T-cell (primary cell): ENCODE data around the gene EXOC3L4. TPM values are rescaled to one million over a fixed set of nuclear protein-coding genes. Genes with fewer than 3 reads are reported as not detected.

Source experiments
- ATAC-seq, 4 experiments: fragments of 200-7000 bp in 3 of 4; fragments of 150-1000 bp in 1 of 4; cut with Tn5 transposase; replicated peaks in 1 of 4; 1 replicate in 3 of 4; 2 replicates in 1 of 4; pipeline ENCODE4 v1.10.0; 2021; ENCODE audit warnings: moderate library complexity in 3 of 4, mild to moderate bottlenecking in 2 of 4, moderate number of reproducible peaks in 1 of 4
- CTCF ChIA-PET, 2 donors: fragments of 300-600 bp; sonication (Branson Sonifier 250); formaldehyde crosslinking; loops; one replicate each; lab custom pipeline; 2022; ENCODE audit warnings: antibody characterized with exemption in 2 of 2; lab: Charles Lee
- POLR2A ChIA-PET, 2 donors: fragments of 300-600 bp; sonication (Branson Sonifier 250); formaldehyde crosslinking; loops; one replicate each; lab custom pipeline; 2022; ENCODE audit warnings: antibody characterized with exemption in 2 of 2; lab: Charles Lee
- DNase-seq, 35 experiments: peaks; one replicate each; pipeline versions ENCODE4 v3.0.0 to v3.0.0-alpha.2; 2013 to 2023
- H3K27ac ChIP-seq: one replicate; pipeline ENCODE4 v1.5.1; 2013; ENCODE audit warnings: low read length
- H3K27me3 ChIP-seq, 2 experiments: replicated peaks in 1 of 2; 1 replicate in 1 of 2; 2 replicates in 1 of 2; pipeline versions ENCODE4 v1.6.1 to v1.7.0; 2013; ENCODE audit warnings: low read length in 1 of 2, mixed read lengths in 1 of 2; ENCODE audit not compliant: control insufficient read depth in 2 of 2, insufficient read depth in 2 of 2; ENCODE audit errors: extremely low read depth in 1 of 2
- H3K36me3 ChIP-seq, 2 donors: 1 replicate in 1 of 2; 2 replicates in 1 of 2; pipeline versions ENCODE4 v1.6.1 to v1.7.0; 2013; ENCODE audit warnings: low read length in 1 of 2; ENCODE audit not compliant: control insufficient read depth in 2 of 2, insufficient read depth in 1 of 2; ENCODE audit errors: extremely low read depth in 1 of 2
- H3K4me1 ChIP-seq, 2 experiments: 1 replicate in 1 of 2; 2 replicates in 1 of 2; pipeline versions ENCODE4 v1.6.1 to v1.7.0; 2013; ENCODE audit warnings: low read length in 2 of 2, mixed read lengths in 1 of 2; ENCODE audit not compliant: insufficient read depth in 2 of 2, control insufficient read depth in 1 of 2; ENCODE audit errors: extremely low read depth in 1 of 2
- H3K4me3 ChIP-seq, 2 donors: 1 replicate in 1 of 2; 2 replicates in 1 of 2; pipeline versions ENCODE4 v1.5.1 to v1.7.0; 2013; ENCODE audit warnings: mild to moderate bottlenecking in 2 of 2, low read length in 1 of 2, moderate library complexity in 1 of 2; ENCODE audit not compliant: control insufficient read depth in 1 of 2; ENCODE audit errors: extremely low read depth in 1 of 2
- H3K9me3 ChIP-seq: 2 replicates; pipeline ENCODE4 v1.7.0; 2013
- H3K27ac Mint-ChIP-seq, 2 donors: one replicate each; pipeline ENCODE4 v1.8.0; 2020 to 2021; ENCODE audit warnings: mild to moderate bottlenecking in 2 of 2, mixed read lengths in 2 of 2
- H3K27me3 Mint-ChIP-seq, 2 donors: one replicate each; pipeline ENCODE4 v1.8.0; 2021 to 2022; ENCODE audit warnings: mixed read lengths in 2 of 2
- H3K36me3 Mint-ChIP-seq: one replicate; pipeline ENCODE4 v1.8.0; 2021; ENCODE audit warnings: mixed read lengths
- H3K4me1 Mint-ChIP-seq, 3 donors: one replicate each; pipeline ENCODE4 v1.8.0; 2020 to 2022; ENCODE audit warnings: mixed read lengths in 3 of 3, mild to moderate bottlenecking in 1 of 3
- H3K4me3 Mint-ChIP-seq, 3 donors: one replicate each; pipeline ENCODE4 v1.8.0; 2020 to 2022; ENCODE audit warnings: mild to moderate bottlenecking in 3 of 3, mixed read lengths in 3 of 3, moderate library complexity in 3 of 3
- H3K9me3 Mint-ChIP-seq, 3 donors: one replicate each; pipeline ENCODE4 v1.8.0; 2020 to 2022; ENCODE audit warnings: mixed read lengths in 3 of 3
- WGBS: methylation state at CpG from one replicate; pipeline ENCODE4 v1.1.5; 2013; ENCODE audit warnings: missing lambda C conversion rate; ENCODE audit not compliant: insufficient coverage; 5-methylcytosine and 5-hydroxymethylcytosine counted together
- total RNA-seq, 35 experiments: library from RNA in 6 of 35; stranded (reverse) in 6 of 35; fragments of 120-200 nt in 1 of 35; gene quantifications; one replicate each; pipeline versions ENCODE4 v1.2.1 to v1.2.4 and lab custom pipeline; 2013 to 2026

The EXOC3L4 gene
- total RNA-seq, 5 donors from 2014 or later (not counting 1 experiment from before 2014, with no cell fraction given): 0.25 TPM; not detected in 4

DNA sequence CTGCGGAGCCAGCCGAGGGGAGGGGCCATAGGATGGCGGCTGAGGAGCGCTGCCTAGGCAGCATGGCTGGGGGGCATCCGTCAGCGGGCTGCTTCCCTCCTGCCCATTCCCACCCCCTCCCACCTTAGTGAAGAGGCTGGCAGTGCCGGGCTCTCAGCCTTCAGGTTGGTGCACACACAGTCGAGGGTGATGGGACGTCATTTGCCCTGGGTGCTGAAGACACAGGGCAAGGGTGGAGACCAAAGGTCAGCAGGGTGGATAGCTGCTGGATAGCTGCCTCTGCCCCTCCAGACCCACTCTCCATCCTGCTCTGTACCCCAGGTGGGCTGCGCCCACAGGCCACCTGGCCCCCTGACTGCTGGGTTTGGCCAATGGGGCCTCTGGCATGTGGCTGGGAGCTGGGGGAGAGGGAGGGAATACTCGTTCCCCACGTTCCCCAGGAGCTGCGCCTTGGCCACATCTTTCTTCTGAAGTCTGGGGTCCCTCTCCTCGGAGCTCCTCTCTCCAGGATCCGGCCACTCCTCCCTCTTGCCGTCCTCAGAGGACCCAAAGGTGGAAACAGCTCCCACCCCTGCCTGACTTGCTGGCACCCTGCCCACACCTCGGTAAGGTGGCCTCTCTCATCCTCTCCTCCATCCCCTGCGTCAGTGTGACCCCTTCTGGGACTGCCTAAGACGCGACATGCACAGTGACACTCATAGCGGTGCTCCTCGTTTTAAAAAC, 26.0 kb upstream of the EXOC3L4 start:
- POLR2A ChIA-PET: interaction anchor here in 1 of 2 donors (0.7 kb wide), 1 partner anchor 266 kb away, joined by 3 read pairs; the partner anchor contains the start of gene EIF5
- no peaks in the 10 kb centered on the region for H3K9me3 ChIP-seq
- H3K9me3 Mint-ChIP-seq: no peaks in the 10 kb centered on the region
- no peaks in the 10 kb centered on the region for H3K4me1 ChIP-seq
- no peaks in the 10 kb centered on the region for H3K36me3 Mint-ChIP-seq
- H3K4me1 Mint-ChIP-seq: no peaks in the 10 kb centered on the region
- no peak overlapping the region for H3K27ac ChIP-seq
- no peak overlapping the region for H3K27ac Mint-ChIP-seq
- H3K4me3 ChIP-seq: no peak overlapping the region
- peaks cover 4 to 17% of the 10 kb centered on the region in 2 donors for H3K27me3 Mint-ChIP-seq
- ATAC-seq (no peak), DNase-seq (no peak)
- WGBS: 75% methylated on average over 13 of the region's 22 CpGs
- CTCF ChIA-PET: no interaction called here
- H3K4me3 Mint-ChIP-seq: no peak overlapping the region
- H3K27me3 ChIP-seq: peaks cover 0 to 51% of the 10 kb centered on the region in 2 experiments
- H3K36me3 ChIP-seq: no peaks in the 10 kb centered on the region

DNA sequence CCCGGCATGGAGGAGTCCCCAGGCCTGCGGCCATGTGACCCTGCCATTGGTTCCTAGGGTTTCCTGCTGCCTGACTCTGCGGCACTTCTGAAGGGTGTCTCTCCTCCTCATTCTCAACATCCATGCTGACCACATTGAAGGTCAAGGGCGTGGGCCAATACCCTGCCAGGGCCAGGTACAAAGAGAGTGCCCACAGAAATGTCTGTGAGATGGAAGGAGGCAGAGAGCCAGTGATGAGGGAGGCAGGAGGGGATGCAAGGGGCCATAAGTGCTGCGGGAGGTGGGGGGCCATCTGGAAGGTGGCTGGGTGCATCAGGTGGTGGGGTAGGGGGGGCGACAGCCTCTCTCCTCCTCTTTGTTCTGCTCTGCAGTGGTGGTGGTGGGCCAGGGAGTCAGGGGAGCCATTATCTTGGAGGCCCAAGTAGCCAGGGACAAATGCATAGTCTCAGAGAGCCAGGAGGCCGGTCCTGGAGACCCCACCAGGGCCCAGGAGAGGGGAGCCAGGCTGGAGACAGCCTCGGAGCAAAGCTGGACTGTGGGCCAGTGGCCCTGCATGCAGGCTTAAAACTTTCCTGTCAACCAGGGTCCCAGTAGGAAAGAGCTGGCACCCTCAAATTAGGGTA, 24.2 kb upstream of the EXOC3L4 start:
- Histone ChIP-seq H3K4me1 (peaks cover 0 to 8% of the 10 kb centered on the region in 2 experiments), H3K4me3 (no peak overlapping the region), H3K36me3 (no peaks in the 10 kb centered on the region), H3K9me3 (no peaks in the 10 kb centered on the region), H3K27me3 (peaks cover 2 to 65% of the 10 kb centered on the region in 2 experiments), H3K27ac (no peak overlapping the region)
- Mint-ChIP-seq H3K27me3 (peaks cover 0 to 19% of the 10 kb centered on the region in 2 donors), H3K9me3 (no peaks in the 10 kb centered on the region), H3K4me3 (no peak overlapping the region), H3K4me1 (peaks cover 0 to 1% (median 0%) of the 10 kb centered on the region in 3 donors), H3K36me3 (no peaks in the 10 kb centered on the region), H3K27ac (no peak overlapping the region)
- POLR2A ChIA-PET: interaction anchor here in 1 of 2 donors (0.6 kb wide), 1 partner anchor 905 kb away, joined by 4 read pairs; no protein-coding TSS in a partner anchor
- WGBS: 67% methylated on average over 2 of the region's 8 CpGs
- DNase-seq: no peak
- no peak for ATAC-seq
- CTCF ChIA-PET: no interaction called here

DNA sequence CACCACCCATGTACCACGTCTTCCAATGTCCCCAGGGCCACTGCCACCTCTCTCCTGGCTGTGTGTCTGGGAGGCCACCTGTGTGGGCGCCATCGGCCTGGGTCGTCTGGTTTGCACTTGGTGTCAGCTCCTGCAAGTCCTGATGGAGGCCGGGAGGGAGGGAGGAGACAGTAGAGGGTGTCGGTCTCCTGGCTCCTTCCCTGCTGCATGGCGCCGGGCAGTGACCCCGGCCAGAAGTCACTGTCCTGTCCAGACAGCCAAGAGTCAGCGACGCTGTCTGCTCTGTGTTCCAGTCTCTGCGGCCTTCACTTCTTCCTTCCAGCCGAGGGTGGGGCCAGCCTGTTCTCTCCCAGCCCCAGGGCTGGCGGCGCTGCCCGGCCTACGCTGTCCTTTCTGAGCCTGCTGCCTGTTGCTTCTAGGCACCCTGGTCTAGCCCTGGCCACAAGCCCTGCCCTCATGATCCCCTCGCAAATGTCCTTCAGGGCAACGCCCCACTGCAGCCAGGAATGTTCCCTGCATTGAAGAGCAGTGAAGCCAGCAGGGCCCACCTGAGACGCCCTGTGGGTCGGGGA, 23.5 kb upstream of the EXOC3L4 start:
- peaks cover 2 to 70% of the 10 kb centered on the region in 2 experiments for H3K27me3 ChIP-seq
- no peaks in the 10 kb centered on the region for H3K36me3 ChIP-seq
- peaks cover 0 to 17% of the 10 kb centered on the region in 2 donors for H3K27me3 Mint-ChIP-seq
- no peaks in the 10 kb centered on the region for H3K9me3 ChIP-seq
- H3K36me3 Mint-ChIP-seq: no peaks in the 10 kb centered on the region
- ATAC-seq: no peak
- H3K9me3 Mint-ChIP-seq: no peaks in the 10 kb centered on the region
- peaks cover 0 to 1% (median 0%) of the 10 kb centered on the region in 3 donors for H3K4me1 Mint-ChIP-seq
- WGBS: 84% methylated on average over 19 of the region's 21 CpGs
- CTCF ChIA-PET: no interaction called here
- H3K4me3 Mint-ChIP-seq: no peak overlapping the region
- H3K27ac Mint-ChIP-seq: no peak overlapping the region
- POLR2A ChIA-PET: no interaction called here
- DNase-seq: no peak
- no peak overlapping the region for H3K27ac ChIP-seq
- no peak overlapping the region for H3K4me3 ChIP-seq
- H3K4me1 ChIP-seq: peaks cover 0 to 13% of the 10 kb centered on the region in 2 experiments

DNA sequence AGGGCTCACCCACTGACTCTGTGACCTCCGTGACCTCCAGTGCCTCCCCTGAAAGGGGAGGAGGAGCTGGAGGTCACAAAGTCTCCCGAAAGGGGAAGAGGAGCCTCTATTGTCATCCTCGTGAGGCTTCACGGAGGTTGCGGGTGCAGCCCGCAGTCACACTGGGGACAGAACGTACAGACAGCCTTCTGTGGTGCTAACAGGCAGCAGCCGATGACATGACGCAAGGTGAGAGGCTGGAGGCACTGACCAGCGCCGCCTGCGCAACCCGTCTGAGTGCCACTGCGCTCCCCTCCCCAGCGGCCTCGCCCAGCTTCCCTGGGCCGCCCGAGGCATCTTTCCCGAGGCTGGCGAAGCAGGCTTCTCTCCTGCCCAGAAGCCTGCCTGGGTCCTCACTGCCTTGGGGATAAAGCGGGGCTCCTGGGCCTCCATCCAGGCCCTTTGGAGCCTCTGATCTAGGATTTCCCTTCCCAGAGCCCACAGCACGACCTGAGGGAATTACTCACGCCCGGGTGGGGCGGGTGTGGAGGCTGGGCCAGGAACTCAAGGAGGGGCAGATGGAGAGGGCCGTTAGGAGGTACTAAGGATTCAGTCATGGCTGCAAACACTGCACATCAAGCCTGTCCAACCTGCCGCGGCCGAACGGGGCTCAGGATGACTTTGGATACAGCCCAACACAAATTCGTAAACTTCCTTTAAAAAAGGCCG, 22.8 kb upstream of the EXOC3L4 start:
- H3K27me3 ChIP-seq: peaks cover 2 to 71% of the 10 kb centered on the region in 2 experiments
- DNase-seq (no peak), ATAC-seq (no peak)
- H3K4me1 ChIP-seq: peaks cover 0 to 17% of the 10 kb centered on the region in 2 experiments
- no peaks in the 10 kb centered on the region for H3K36me3 Mint-ChIP-seq
- H3K9me3 Mint-ChIP-seq: no peaks in the 10 kb centered on the region
- WGBS: 87% methylated on average over 27 of the region's 32 CpGs
- ChIA-PET CTCF (no interaction called here), POLR2A (no interaction called here)
- peaks cover 0 to 17% of the 10 kb centered on the region in 2 donors for H3K27me3 Mint-ChIP-seq
- no peaks in the 10 kb centered on the region for H3K9me3 ChIP-seq
- no peak overlapping the region for H3K27ac ChIP-seq
- no peaks in the 10 kb centered on the region for H3K36me3 ChIP-seq
- H3K27ac Mint-ChIP-seq: no peak overlapping the region
- H3K4me3 ChIP-seq: no peak overlapping the region
- peaks cover 0 to 1% (median 0%) of the 10 kb centered on the region in 3 donors for H3K4me1 Mint-ChIP-seq
- H3K4me3 Mint-ChIP-seq: no peak overlapping the region

DNA sequence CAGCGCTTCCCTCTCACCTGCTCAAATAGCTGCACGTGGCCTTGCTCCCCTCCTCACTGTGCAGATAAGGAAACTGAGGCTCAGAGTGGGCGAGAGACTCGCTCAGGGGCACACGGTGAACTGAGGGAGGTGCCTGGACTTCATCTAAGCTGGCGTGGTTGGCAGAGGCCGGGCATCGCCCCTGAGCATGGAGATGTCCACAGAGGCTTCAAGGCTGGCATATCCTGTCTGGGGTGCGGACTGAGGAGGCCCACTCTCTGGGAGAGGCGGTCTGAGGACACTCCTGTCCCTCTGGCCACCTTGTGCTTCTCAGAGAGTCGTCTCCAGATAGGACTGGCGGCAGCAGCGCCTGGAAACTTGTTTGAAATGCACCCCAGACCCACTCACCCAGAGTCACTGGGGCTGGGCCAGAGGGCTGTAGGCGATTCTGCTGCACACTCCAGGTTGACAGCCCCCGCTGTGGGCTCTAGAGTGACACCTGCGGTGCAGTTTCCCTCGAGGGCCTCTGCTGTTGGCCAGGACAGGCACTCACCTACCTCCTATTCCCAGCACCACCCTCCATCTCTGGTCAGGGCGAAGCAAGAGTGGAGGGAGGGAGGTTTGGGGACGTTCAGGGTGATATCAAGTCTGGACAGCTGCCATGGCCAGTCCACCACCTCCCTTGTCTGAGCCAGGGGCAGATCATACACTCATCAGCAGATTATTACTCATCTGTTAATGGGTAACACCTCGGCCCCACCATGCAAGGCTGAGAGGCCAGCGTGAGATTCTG, 21.7 kb upstream of the EXOC3L4 start:
- peaks cover 0 to 17% of the 10 kb centered on the region in 2 experiments for H3K4me1 ChIP-seq
- WGBS: 70% methylated on average over 13 of the region's 21 CpGs
- H3K9me3 Mint-ChIP-seq: no peaks in the 10 kb centered on the region
- no peak overlapping the region for H3K27ac ChIP-seq
- no peak overlapping the region for H3K4me3 Mint-ChIP-seq
- no peaks in the 10 kb centered on the region for H3K9me3 ChIP-seq
- no peaks in the 10 kb centered on the region for H3K36me3 Mint-ChIP-seq
- ATAC-seq (no peak), DNase-seq (no peak)
- H3K4me3 ChIP-seq: no peak overlapping the region
- H3K27me3 Mint-ChIP-seq: peaks cover 0 to 13% of the 10 kb centered on the region in 2 donors
- ChIA-PET CTCF (no interaction called here), POLR2A (no interaction called here)
- H3K27ac Mint-ChIP-seq: no peak overlapping the region
- no peaks in the 10 kb centered on the region for H3K36me3 ChIP-seq
- peaks cover 2 to 69% of the 10 kb centered on the region in 2 experiments for H3K27me3 ChIP-seq
- peaks cover 0 to 1% (median 0%) of the 10 kb centered on the region in 3 donors for H3K4me1 Mint-ChIP-seq
